Measurements from ENCODE around the gene FMN1. TPM values are rescaled to one million over a fixed set of nuclear protein-coding genes. Genes with fewer than 3 reads are reported as not detected.

FMN1 gene
- total RNA-seq, 1 experiment from 2014 or later, result 25.8 TPM

- Histone ChIP-seq H3K9me2 (ENCODE audit: insufficient read depth) (no peaks in the 10 kb centered on the region), H3K79me2 (ENCODE audit: low read depth) (no peaks in the 10 kb centered on the region), H3K4me3 (no peak overlapping the region), H3K4me2 (no peak overlapping the region), H3K36me3 (ENCODE audit: low read depth) (no peaks in the 10 kb centered on the region), H3K27ac (no peak overlapping the region), H3K4me1 (replicated peaks; ENCODE audit: insufficient read depth) (no peaks in the 10 kb centered on the region), H3K9me3 (ENCODE audit: insufficient read depth, low read depth) (no peaks in the 10 kb centered on the region), H3F3A (ENCODE audit: insufficient read depth, low read depth) (peaks cover 4% of the 10 kb centered on the region; the same call in 1 of the 2 replicates), H3K27me3 (ENCODE audit: insufficient read depth, low read depth) (no peaks in the 10 kb centered on the region), H4K20me1 (ENCODE audit: insufficient read depth) (no peaks in the 10 kb centered on the region), H2AFZ (no peak overlapping the region)
- ChIA-PET CTCF (no interaction called here), POLR2A (ENCODE audit: unreplicated experiment) (interaction anchor here (0.7 kb wide), 1 partner anchor 141 kb away, joined by 3 read pairs; no protein-coding TSS in a partner anchor)
- no peak for TF ChIP-seq EZH2 (IDR thresholded peaks at IDR 0.05; ENCODE audit: low read depth)
- TF ChIP-seq, protein P1, sequence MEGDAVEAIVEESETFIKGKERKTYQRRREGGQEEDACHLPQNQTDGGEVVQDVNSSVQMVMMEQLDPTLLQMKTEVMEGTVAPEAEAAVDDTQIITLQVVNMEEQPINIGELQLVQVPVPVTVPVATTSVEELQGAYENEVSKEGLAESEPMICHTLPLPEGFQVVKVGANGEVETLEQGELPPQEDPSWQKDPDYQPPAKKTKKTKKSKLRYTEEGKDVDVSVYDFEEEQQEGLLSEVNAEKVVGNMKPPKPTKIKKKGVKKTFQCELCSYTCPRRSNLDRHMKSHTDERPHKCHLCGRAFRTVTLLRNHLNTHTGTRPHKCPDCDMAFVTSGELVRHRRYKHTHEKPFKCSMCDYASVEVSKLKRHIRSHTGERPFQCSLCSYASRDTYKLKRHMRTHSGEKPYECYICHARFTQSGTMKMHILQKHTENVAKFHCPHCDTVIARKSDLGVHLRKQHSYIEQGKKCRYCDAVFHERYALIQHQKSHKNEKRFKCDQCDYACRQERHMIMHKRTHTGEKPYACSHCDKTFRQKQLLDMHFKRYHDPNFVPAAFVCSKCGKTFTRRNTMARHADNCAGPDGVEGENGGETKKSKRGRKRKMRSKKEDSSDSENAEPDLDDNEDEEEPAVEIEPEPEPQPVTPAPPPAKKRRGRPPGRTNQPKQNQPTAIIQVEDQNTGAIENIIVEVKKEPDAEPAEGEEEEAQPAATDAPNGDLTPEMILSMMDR (conservative IDR thresholded peaks at IDR 0.05), result no peak
- no peak for DNase-seq
- no TSS peak for BruUV-seq (replicated peaks)
- intact Hi-C loops (cut with micrococcal nuclease; ENCODE audit: unreplicated experiment), result no loop called here
These were observed 223.7 kb downstream of the FMN1 start for GRCh38 chr15:32970847-32971246.

DNA sequence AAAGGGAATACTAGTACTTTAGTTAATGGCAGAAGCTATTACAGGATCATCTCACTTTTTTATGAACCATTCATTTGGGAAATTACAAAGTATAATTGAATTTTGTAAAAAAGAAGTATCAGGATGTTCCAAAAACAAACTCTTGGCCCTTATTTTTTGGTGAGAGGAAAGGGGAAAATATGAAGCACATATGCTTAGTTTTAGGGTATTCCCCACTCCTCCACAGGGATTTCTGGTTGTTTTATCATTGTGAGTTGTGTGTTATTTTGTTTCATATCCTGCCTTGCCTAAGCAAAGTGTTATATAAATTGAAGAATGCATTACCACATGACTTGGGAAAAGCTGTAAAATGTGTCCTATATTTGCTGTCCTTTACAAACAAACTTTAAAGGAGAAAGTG, 227.0 kb downstream of the FMN1 start:
- DNase-seq, result no peak
- intact Hi-C loops (cut with micrococcal nuclease; ENCODE audit: unreplicated experiment), result no loop called here
- Histone ChIP-seq H3K27ac (no peak overlapping the region), H3K4me3 (no peak overlapping the region), H3K4me1 (replicated peaks; ENCODE audit: insufficient read depth) (no peaks in the 10 kb centered on the region), H3K27me3 (ENCODE audit: insufficient read depth, low read depth) (no peaks in the 10 kb centered on the region), H3K79me2 (ENCODE audit: low read depth) (no peaks in the 10 kb centered on the region), H3F3A (ENCODE audit: insufficient read depth, low read depth) (peaks cover 1% of the 10 kb centered on the region; the same call in 1 of the 2 replicates), H3K4me2 (no peak overlapping the region), H3K9me3 (ENCODE audit: insufficient read depth, low read depth) (no peaks in the 10 kb centered on the region), H3K9me2 (ENCODE audit: insufficient read depth) (no peaks in the 10 kb centered on the region), H4K20me1 (ENCODE audit: insufficient read depth) (no peaks in the 10 kb centered on the region), H2AFZ (no peak overlapping the region), H3K36me3 (ENCODE audit: low read depth) (no peaks in the 10 kb centered on the region)
- TF ChIP-seq, protein P1 (conservative IDR thresholded peaks at IDR 0.05), result no peak
- no peak for TF ChIP-seq EZH2 (IDR thresholded peaks at IDR 0.05; ENCODE audit: low read depth)
- CTCF ChIA-PET, result no interaction called here
- BruUV-seq (replicated peaks), result no TSS peak
- POLR2A ChIA-PET (ENCODE audit: unreplicated experiment), result no interaction called here

GRCh38 chr15:32966512-32966911, 228.0 kb downstream of the FMN1 start:
- POLR2A ChIA-PET (ENCODE audit: unreplicated experiment), result no interaction called here
- no peaks in the 10 kb centered on the region for H3K27me3 ChIP-seq (ENCODE audit: insufficient read depth, low read depth)
- no peaks in the 10 kb centered on the region for H3K4me1 ChIP-seq (replicated peaks; ENCODE audit: insufficient read depth)
- H4K20me1 ChIP-seq (ENCODE audit: insufficient read depth), result no peaks in the 10 kb centered on the region
- H3K9me3 ChIP-seq (ENCODE audit: insufficient read depth, low read depth), result no peaks in the 10 kb centered on the region
- H3K36me3 ChIP-seq (ENCODE audit: low read depth), result no peaks in the 10 kb centered on the region
- intact Hi-C loops (cut with micrococcal nuclease; ENCODE audit: unreplicated experiment), result no loop called here
- no peak overlapping the region for H2AFZ ChIP-seq
- BruUV-seq (replicated peaks), result no TSS peak
- no peak for DNase-seq
- H3K4me3 ChIP-seq, result no peak overlapping the region
- no peaks in the 10 kb centered on the region for H3K9me2 ChIP-seq (ENCODE audit: insufficient read depth)
- TF ChIP-seq, protein P1 (conservative IDR thresholded peaks at IDR 0.05), result no peak
- no peak for TF ChIP-seq EZH2 (IDR thresholded peaks at IDR 0.05; ENCODE audit: low read depth)
- no peaks in the 10 kb centered on the region for H3K79me2 ChIP-seq (ENCODE audit: low read depth)
- no peak overlapping the region for H3K4me2 ChIP-seq
- H3K27ac ChIP-seq, result no peak overlapping the region
- CTCF ChIA-PET, result no interaction called here
- no peaks in the 10 kb centered on the region for H3F3A ChIP-seq (ENCODE audit: insufficient read depth, low read depth)
